Fibroblast of pulmonary artery (primary cell): ENCODE data around the gene EIF4A2.

ENCODE experiments used
- DNase-seq: peaks from one replicate; pipeline ENCODE4 v3.0.0-alpha.2; 2010; ENCODE audit warnings: low read depth
- H3K4me3 ChIP-seq: replicated peaks from 2 replicates; pipeline ENCODE4 v1.5.1; 2011; ENCODE audit warnings: low read depth, mild to moderate bottlenecking, control low read depth, low read length, moderate library complexity
- TF ChIP-seq, protein P1 (sequence below): IDR thresholded peaks from 2 replicates; pipeline ENCODE4 v1.5.1; 2011; ENCODE audit warnings: mild to moderate bottlenecking, control low read depth, low read length, inconsistent platforms; ENCODE audit errors: missing control alignments

EIF4A2 gene

DNA sequence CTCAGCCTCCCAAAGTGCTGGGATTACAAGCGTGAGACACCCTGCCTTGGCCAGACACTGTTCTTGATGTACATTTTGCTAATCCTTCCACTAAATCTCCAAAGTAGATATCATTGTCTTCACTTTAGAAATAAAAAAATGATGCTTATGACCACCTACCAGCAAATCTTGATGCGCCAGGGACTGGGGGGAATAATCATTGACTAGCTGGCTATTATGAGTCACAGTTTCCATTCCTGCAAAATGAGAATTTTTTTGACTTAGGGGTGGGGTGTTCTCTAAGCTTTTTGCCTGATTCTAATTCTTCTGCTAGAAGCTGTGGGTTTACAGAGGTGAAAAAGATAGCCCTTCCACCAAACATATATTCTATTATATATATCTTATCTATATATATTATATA lies 40.0 kb downstream of the EIF4A2 start:
- TF ChIP-seq, protein P1, sequence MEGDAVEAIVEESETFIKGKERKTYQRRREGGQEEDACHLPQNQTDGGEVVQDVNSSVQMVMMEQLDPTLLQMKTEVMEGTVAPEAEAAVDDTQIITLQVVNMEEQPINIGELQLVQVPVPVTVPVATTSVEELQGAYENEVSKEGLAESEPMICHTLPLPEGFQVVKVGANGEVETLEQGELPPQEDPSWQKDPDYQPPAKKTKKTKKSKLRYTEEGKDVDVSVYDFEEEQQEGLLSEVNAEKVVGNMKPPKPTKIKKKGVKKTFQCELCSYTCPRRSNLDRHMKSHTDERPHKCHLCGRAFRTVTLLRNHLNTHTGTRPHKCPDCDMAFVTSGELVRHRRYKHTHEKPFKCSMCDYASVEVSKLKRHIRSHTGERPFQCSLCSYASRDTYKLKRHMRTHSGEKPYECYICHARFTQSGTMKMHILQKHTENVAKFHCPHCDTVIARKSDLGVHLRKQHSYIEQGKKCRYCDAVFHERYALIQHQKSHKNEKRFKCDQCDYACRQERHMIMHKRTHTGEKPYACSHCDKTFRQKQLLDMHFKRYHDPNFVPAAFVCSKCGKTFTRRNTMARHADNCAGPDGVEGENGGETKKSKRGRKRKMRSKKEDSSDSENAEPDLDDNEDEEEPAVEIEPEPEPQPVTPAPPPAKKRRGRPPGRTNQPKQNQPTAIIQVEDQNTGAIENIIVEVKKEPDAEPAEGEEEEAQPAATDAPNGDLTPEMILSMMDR, result no peak
- H3K4me3 ChIP-seq, result no peak overlapping the region
- DNase-seq, result peak; percentile 33

DNA sequence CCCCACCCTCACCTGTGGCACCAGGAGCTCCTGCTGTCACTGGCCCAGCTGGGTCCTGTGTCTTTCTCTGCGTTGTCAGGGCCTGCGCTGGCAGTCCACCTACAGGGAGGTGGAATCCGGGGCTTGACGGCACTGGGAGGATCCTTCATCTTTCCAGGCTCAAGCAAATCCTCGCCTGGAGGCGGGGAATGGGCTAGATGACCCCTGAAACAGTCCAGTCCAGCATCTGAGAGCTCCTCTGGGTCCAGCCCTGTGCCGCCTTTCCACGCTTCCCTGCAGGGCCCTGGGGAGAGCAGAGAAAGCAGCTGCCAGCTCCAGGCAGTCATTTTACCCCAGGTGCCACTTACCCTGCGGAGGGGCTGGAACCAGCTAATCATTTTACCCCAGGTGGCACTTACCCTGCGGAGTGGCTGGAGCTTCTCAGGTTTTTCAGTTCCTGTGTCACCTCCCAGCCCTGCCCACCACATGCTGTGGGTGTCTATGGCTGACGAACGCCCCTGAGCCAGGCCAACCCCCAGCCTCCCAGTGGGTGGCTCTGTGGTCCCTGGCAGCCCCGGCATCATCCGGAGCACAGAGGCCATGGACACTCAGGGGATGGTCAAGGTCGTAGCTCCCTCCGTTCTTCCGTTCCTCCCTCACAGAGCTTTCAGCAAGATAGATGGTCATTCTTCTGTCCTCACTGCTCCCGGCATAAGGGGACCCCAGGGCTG lies 41.2 kb downstream of the EIF4A2 start:
- TF ChIP-seq, protein P1, result no peak
- no peak overlapping the region for H3K4me3 ChIP-seq
- no peak for DNase-seq

DNA sequence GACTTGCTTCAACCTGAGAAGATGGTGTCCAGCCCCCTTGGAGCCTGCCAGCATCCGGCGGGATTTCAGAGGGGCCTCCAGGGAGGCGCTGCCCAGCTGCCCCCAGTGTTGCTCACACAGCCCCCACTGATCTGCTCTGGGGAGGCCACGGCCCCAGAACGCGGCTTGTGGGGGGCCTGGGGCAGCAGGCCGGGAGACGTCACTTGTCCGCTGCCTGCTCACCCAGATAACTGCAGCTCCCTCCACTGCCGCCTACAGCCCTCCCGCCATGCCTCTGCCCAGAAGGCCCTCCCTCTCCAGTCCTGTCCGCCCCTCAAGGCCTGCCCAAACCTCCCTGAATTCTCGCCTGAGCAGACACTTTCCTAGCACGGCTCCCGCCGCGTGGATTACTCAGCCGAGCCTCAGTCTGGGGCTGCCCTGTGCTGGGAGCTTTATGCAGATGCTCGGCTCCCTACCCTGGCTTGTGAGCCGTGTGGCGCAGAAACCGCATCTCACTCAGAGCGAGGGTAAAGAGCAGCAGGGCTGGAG lies 42.0 kb downstream of the EIF4A2 start:
- H3K4me3 ChIP-seq, result peak overlapping the region; percentile 14
- TF ChIP-seq, protein P1, result no peak
- DNase-seq, result peak; percentile 55

DNA sequence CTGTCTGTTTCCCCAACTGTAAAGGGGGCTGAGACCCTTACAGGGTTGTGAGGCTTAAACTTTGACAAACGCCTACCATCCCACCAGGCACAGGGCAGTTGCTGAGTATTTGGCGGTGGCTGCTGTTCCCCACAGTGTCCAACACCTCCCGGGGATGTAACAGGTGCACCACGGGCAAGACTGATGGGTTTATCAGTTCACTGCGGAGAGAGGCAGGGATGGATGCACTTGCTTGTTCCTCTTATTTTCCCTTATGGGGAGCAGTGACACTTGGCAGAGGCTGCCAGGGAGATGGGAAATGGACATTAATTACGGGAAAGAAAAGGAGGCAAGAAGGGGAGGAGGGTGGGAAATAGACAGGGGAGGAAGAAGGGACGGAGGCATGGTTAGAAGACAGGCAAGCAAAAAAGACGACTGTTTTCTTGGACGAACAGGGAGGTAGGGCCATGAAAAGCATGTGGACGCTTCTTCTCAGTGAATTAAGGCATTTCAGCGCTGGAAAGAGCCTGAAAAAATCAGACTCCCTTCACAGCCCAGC lies 42.6 kb downstream of the EIF4A2 start:
- H3K4me3 ChIP-seq, result no peak overlapping the region
- DNase-seq, result no peak
- TF ChIP-seq, protein P1, result no peak

DNA sequence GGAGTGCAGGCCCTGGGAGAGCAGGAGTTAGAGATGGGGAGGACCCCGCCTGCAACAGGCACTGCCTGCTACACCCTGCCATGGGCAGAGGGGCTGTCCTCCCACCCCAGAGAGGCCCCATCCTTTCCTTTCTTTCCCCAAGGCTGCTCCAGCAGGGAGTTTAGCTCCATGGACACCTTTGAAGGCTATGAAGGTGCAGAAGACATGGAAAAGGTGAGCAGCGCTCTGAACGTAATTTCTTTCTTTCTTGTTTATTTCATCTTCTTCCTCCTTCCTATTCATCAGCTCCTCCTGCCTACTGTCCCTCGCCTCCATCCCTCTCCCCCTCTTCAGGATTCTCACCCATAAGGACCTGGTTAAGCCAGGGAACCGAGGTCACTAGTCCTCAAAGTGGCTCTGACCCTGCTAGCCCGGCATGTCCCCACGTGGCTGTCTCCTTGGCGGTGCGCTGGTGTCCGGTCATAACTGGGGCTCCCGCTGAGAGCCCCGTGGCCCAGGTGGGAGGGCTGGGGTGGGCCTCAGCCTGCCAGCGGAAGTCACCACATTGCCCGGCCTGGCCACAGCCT lies 43.1 kb downstream of the EIF4A2 start:
- peak overlapping the region; percentile 59 for H3K4me3 ChIP-seq
- TF ChIP-seq, protein P1, result no peak
- no peak for DNase-seq

DNA sequence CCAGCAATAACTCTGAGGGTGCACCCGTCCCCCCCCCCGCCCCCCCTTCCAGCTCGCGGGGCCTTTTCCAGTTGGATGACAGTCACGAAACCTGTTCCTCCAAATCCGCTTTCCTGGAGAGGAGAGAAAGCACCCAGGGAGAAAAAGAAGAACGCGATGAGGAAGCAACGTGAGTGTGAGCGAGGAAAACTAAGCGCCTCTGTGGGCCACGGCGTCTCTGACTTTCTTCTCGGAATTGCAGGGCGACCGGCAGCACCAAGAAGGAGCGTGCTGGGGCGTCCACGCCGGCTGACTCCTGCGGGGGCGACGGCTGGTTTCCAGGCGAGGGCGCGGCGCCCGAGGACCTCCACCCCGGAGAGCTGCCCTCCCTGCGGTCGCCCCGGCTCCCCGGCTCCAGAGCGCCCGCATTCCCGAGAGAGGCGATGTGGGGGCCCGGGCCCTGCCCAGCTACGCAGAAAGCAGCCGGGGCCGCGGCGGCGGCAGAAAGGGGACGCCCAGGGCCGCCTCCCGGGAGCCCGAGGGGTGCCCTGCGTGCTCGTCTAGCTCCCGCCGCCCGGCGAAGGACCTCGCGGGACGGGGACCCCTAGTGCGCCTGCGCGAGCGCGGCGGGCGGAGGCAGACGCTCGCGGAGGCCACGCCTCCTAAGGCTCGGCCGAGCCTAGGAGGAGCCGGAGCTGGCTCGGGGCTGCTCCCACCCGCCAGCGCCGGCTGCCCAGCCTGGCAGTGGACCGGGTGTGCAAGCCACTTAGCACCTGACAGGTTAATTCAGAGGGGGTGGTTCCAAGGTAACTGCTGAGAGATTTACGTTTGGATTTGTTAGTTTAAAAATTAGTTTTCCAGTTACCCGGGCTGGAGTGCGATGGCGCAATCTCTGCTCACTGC lies 43.8 kb downstream of the EIF4A2 start:
- TF ChIP-seq, protein P1, result no peak
- H3K4me3 ChIP-seq, result peak overlapping the region; percentile 59
- peak; percentile 81 for DNase-seq
